SHP77 treated with DMSO at 0.1 percent for 48 hours (cell line): Measurements from ENCODE around the gene CRHR2.

Experiments
- DNase-seq: peaks from one replicate; lab custom pipeline; 2025; lab: John Stamatoyannopoulos, UW

CRHR2 gene

GRCh38 chr7:30618080-30618676, 64.1 kb downstream of the CRHR2 start:
- no peak for DNase-seq

GRCh38 chr7:30617359-30617758, 64.9 kb downstream of the CRHR2 start:
- DNase-seq: no peak

- DNase-seq: no peak
These were observed 65.9 kb downstream of the CRHR2 start for GRCh38 chr7:30616318-30616717.

- DNase-seq: no peak
These were observed 68.6 kb downstream of the CRHR2 start for GRCh38 chr7:30613366-30614325.

- DNase-seq: no peak
These were observed 69.5 kb downstream of the CRHR2 start for GRCh38 chr7:30612658-30613265.

- no peak for DNase-seq
These were observed 76.4 kb downstream of the CRHR2 start for GRCh38 chr7:30605832-30606231.

GRCh38 chr7:30604901-30605300, 77.4 kb downstream of the CRHR2 start:
- DNase-seq: no peak
